A673 (cell line): Measurements from ENCODE around the gene ATP6V1F. TPM values are rescaled to one million over a fixed set of nuclear protein-coding genes. Genes with fewer than 3 reads are reported as not detected.

Experiments
- BruUV-seq: library from RNA; stranded (reverse); fragments of 400-500 nt; replicated peaks from 2 replicates; lab custom pipeline; 2021; lab: Mats Ljungman, UMichigan
- CTCF ChIA-PET: fragments of 300-600 bp; sonication (Branson Sonifier 250); formaldehyde crosslinking; loops from one replicate; lab custom pipeline; 2022; ENCODE audit warnings: antibody characterized with exemption; lab: Charles Lee
- POLR2A ChIA-PET: fragments of 300-600 bp; sonication (Branson Sonifier 250); formaldehyde crosslinking; loops from one replicate; lab custom pipeline; 2022; ENCODE audit warnings: antibody characterized with exemption; ENCODE audit not compliant: low non-redundant PET; lab: Charles Lee
- DNase-seq: peaks from one replicate; pipeline ENCODE4 v3.0.0-alpha.2; 2015; ENCODE audit warnings: low spot score
- H3K27ac ChIP-seq: fragments of 200-600 bp; sonication (generic); 2 replicates; pipeline ENCODE4 v1.5.1; 2016; ENCODE audit warnings: mixed run types, low read depth, mild to moderate bottlenecking, mixed read lengths, antibody characterized with exemption, low read length; ENCODE audit not compliant: poor library complexity, severe bottlenecking
- H3K27me3 ChIP-seq: fragments of 200-600 bp; sonication (generic); replicated peaks from 2 replicates; pipeline ENCODE4 v1.6.1; 2017; ENCODE audit warnings: mixed run types, low read depth, mild to moderate bottlenecking, mixed read lengths, antibody characterized with exemption, low read length; ENCODE audit not compliant: insufficient read depth, poor library complexity
- H3K36me3 ChIP-seq: fragments of 200-600 bp; sonication (generic); 2 replicates; pipeline ENCODE4 v1.6.1; 2016; ENCODE audit warnings: mixed run types, mild to moderate bottlenecking, mixed read lengths, antibody characterized with exemption, low read length; ENCODE audit not compliant: insufficient read depth, poor library complexity, severe bottlenecking
- H3K4me1 ChIP-seq: fragments of 200-600 bp; sonication (generic); 2 replicates; pipeline ENCODE4 v1.6.1; 2017; ENCODE audit warnings: mixed run types, mild to moderate bottlenecking, mixed read lengths, antibody characterized with exemption, low read length; ENCODE audit not compliant: insufficient read depth, poor library complexity, severe bottlenecking
- H3K4me3 ChIP-seq: fragments of 200-600 bp; sonication (generic); 2 replicates; pipeline ENCODE4 v1.5.1; 2016; ENCODE audit warnings: low read depth, mixed run types, mild to moderate bottlenecking, mixed read lengths, low read length; ENCODE audit not compliant: poor library complexity, severe bottlenecking
- H3K9me3 ChIP-seq: fragments of 200-600 bp; sonication (generic); 2 replicates; pipeline ENCODE4 v1.6.1; 2016; ENCODE audit warnings: mixed run types, low read depth, mild to moderate bottlenecking, mixed read lengths, antibody characterized with exemption, low read length; ENCODE audit not compliant: poor library complexity, severe bottlenecking
- CTCF ChIP-seq: fragments of 300-800, 200-600 bp; sonication (generic); conservative IDR thresholded peaks from 2 replicates; pipeline ENCODE4 v1.5.1; 2017; ENCODE audit warnings: low read depth, mild to moderate bottlenecking, antibody characterized with exemption, low read length, moderate library complexity, mixed read lengths
- EZH2 ChIP-seq: fragments of 200-600 bp; sonication (generic); IDR thresholded peaks from 2 replicates; pipeline ENCODE4 v1.6.1; 2017; ENCODE audit warnings: borderline replicate concordance, low read depth, mild to moderate bottlenecking, mixed read lengths, antibody characterized with exemption, low read length; ENCODE audit not compliant: poor library complexity, severe bottlenecking
- intact Hi-C: fragments of 100-400 bp; cut with micrococcal nuclease; formaldehyde crosslinking; loops from one replicate; pipeline ENCODE4 v1.10.0; 2022; ENCODE audit not compliant: unreplicated experiment
- total RNA-seq: library from RNA; stranded (reverse); gene quantifications from 2 replicates; pipeline ENCODE4 v1.2.3, GENCODE V29; 2021

ATP6V1F gene
- total RNA-seq, 1 experiment from 2014 or later = 148 TPM

DNA sequence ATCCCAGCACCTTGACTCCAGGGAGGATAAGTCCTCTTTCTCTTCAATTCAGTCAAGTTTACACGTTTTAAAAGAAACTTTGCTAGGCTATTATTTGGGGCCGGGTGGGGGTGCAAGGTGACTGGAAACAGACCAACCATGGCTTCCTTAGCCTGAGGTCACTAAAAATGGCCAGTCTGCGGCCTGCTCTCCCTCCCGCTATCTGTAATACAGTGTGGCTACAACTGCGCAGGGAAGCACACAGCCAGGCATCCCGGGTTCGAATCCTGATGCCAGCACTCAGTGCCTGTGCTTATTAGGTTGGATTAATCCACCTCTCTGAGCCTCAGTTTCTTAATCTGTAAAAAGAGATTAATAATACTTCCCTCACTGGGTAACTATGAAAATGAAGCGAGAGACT lies 19.5 kb downstream of the ATP6V1F start:
- CTCF ChIA-PET = no interaction called here
- Histone ChIP-seq H3K27me3 (no peaks in the 10 kb centered on the region), H3K27ac (no peak overlapping the region), H3K36me3 (no peaks in the 10 kb centered on the region), H3K4me1 (no peaks in the 10 kb centered on the region), H3K4me3 (no peak overlapping the region), H3K9me3 (no peaks in the 10 kb centered on the region)
- no peak for DNase-seq
- no peak for TF ChIP-seq CTCF
- TF ChIP-seq EZH2 = no peak
- POLR2A ChIA-PET = no interaction called here
- intact Hi-C loops = loop anchor here (5.0 to 10.0 kb wide), 2 partner anchors 87 to 405 kb away; partner anchors contain the start of genes CCDC136 and METTL2B
- BruUV-seq = no TSS peak

GRCh38 chr7:128883622-128884448 lies 21.2 kb downstream of the ATP6V1F start:
- intact Hi-C loops = loop anchor here (1.0 to 10.0 kb wide), 3 partner anchors 89 to 457 kb away; partner anchors contain the start of genes CCDC136 and METTL2B
- no peaks in the 10 kb centered on the region for H3K9me3 ChIP-seq
- H3K27ac ChIP-seq = no peak overlapping the region
- BruUV-seq = no TSS peak
- DNase-seq = peak; percentile 89
- H3K36me3 ChIP-seq = no peaks in the 10 kb centered on the region
- ChIA-PET CTCF (interaction anchor here (0.8 to 1.6 kb wide), 4 partner anchors 21 to 410 kb away, joined by 3 to 4 read pairs (median 4); partner anchors contain the start of gene ATP6V1F), POLR2A (no interaction called here)
- H3K27me3 ChIP-seq = no peaks in the 10 kb centered on the region
- no peaks in the 10 kb centered on the region for H3K4me1 ChIP-seq
- TF ChIP-seq EZH2 = no peak
- TF ChIP-seq CTCF = peak; percentile 97
- H3K4me3 ChIP-seq = no peak overlapping the region

DNA sequence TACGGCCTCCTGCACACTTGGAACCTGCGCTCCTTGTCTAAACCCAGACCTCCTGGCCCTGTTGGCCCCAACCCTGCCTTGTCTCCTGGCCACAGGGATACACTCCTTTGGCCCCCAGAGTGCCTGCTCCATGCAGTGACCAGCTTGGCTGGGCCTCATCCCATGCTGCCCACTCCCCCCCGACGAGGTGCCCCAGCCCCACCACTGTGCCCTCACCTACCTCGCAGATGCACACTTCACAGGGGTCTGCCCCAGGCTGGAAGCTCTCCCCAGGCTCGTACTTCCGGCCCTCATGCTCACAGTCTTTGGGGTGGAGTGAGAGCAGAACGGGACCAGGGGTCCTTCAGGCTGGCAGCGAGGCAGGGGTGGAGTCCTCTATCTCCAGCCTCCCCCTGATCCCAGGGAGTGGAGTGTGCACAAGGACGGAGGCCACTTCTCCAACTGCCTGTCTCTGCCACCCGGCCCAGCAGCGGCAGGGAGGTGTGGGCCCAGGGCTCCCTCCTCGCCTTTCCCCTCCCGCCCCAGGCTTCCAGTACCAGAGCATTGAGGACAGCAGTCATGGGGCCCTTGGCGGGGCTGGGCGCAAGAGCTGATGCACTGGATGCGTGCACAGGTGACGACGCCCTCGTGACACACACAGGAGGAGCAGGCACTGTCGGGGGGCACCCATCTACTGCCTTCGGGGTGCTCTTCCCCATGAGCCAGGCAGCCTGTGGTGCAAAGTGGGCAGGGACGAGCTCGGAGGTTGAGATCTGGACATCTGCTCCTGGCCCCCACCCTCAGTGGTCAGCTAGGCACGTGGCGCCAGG lies 22.1 kb downstream of the ATP6V1F start:
- no peak for DNase-seq
- Histone ChIP-seq H3K9me3 (no peaks in the 10 kb centered on the region), H3K27ac (no peak overlapping the region), H3K4me1 (no peaks in the 10 kb centered on the region), H3K4me3 (no peak overlapping the region), H3K27me3 (peaks cover 8% of the 10 kb centered on the region), H3K36me3 (no peaks in the 10 kb centered on the region)
- CTCF ChIA-PET = interaction anchor here (0.5 kb wide), 1 partner anchor 12 kb away, joined by 12 read pairs; no protein-coding TSS in a partner anchor
- TF ChIP-seq CTCF (no peak), EZH2 (no peak)
- intact Hi-C loops = loop anchor here (5.0 to 10.0 kb wide), 2 partner anchors 90 to 407 kb away; partner anchors contain the start of genes CCDC136 and METTL2B
- BruUV-seq = no TSS peak
- POLR2A ChIA-PET = no interaction called here
